HUDEP-2 (cell line): ENCODE results near the gene IGSF9B.

Source experiments
- DNase-seq, 76 experiments: peaks; one replicate each; lab custom pipeline; 2025; ENCODE audit not compliant: unreplicated experiment in 76 of 76; lab: John Stamatoyannopoulos, UW

IGSF9B gene

GRCh38 chr11:133941546-133941945, 15.2 kb downstream of the IGSF9B start:
- no peak for DNase-seq

- no peak for DNase-seq
Measured at GRCh38 chr11:133940034-133940433, 16.7 kb downstream of the IGSF9B start.

GRCh38 chr11:133939558-133939957, 17.2 kb downstream of the IGSF9B start:
- no peak for DNase-seq

GRCh38 chr11:133938166-133938565, 18.6 kb downstream of the IGSF9B start:
- no peak for DNase-seq

- no peak for DNase-seq
Measured at GRCh38 chr11:133937468-133937867, 19.3 kb downstream of the IGSF9B start.

GRCh38 chr11:133937015-133937414, 19.8 kb downstream of the IGSF9B start:
- DNase-seq, result no peak

- no peak for DNase-seq
Measured at GRCh38 chr11:133936592-133936991, 20.2 kb downstream of the IGSF9B start.

- DNase-seq, result no peak
Measured at GRCh38 chr11:133936136-133936535, 20.6 kb downstream of the IGSF9B start.

- no peak for DNase-seq
Measured at GRCh38 chr11:133935551-133935910, 21.2 kb downstream of the IGSF9B start.

- peak in 71 of 76 experiments; percentile 11 to 91 (median 70) for DNase-seq
Measured at GRCh38 chr11:133934599-133935550, 21.9 kb downstream of the IGSF9B start.

GRCh38 chr11:133934096-133934495, 22.7 kb downstream of the IGSF9B start:
- no peak for DNase-seq

- DNase-seq, result no peak
Measured at GRCh38 chr11:133931449-133932060, 25.2 kb downstream of the IGSF9B start.

- peak in 4 of 76 experiments; percentile 1 to 14 (median 8) for DNase-seq
Measured at GRCh38 chr11:133930767-133931448, 25.9 kb downstream of the IGSF9B start.

GRCh38 chr11:133930053-133930766, 26.6 kb downstream of the IGSF9B start:
- no peak for DNase-seq

GRCh38 chr11:133929401-133930052, 27.2 kb downstream of the IGSF9B start:
- DNase-seq, result no peak

GRCh38 chr11:133928628-133929059, 28.1 kb downstream of the IGSF9B start:
- DNase-seq, result peak in 53 of 76 experiments; percentile 4 to 65 (median 35)

GRCh38 chr11:133927690-133928627, 28.8 kb downstream of the IGSF9B start:
- DNase-seq, result peak in 51 of 76 experiments; percentile 4 to 64 (median 29)

- DNase-seq, result no peak
Measured at GRCh38 chr11:133926466-133927246, 30.1 kb downstream of the IGSF9B start.
